ENCODE data around the gene OR51D1. TPM values are rescaled to one million over a fixed set of nuclear protein-coding genes. Genes with fewer than 3 reads are reported as not detected.

The OR51D1 gene, protein sequence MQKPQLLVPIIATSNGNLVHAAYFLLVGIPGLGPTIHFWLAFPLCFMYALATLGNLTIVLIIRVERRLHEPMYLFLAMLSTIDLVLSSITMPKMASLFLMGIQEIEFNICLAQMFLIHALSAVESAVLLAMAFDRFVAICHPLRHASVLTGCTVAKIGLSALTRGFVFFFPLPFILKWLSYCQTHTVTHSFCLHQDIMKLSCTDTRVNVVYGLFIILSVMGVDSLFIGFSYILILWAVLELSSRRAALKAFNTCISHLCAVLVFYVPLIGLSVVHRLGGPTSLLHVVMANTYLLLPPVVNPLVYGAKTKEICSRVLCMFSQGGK
- polyA plus RNA-seq = not detected

DNA sequence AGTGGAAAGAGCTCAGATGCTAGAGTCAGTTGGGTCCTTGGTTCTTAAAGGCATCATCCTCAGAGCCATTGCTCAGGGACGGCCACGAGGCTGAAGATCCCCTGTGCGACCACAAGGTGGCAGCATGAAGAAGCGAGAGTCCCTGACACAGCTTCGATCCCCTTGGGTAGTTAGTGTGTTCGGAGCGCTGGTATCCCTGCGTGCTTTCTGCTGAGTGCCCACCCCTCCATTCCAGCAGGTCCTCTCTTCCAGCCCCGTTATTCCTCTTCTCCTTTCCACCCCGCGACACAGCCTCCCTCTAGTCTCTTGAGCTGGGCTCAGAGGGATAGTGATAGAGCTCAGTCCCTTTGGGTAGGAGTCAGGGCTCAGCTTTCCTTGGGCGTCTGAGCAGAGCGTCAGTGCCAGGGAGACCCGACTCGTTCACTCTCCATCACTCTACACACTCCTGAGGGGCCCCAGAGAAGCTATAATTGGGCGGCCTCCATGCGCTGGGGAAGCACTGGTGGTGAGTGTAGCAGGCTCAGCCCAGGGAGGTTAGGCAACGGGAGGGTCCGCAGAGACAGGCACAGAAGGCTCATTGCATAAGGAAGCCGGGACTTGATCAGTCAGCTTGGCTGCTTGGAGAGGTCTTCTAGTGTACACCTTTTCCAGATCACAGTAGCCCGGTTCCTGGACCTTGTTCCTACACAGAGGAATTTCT lies at the start of gene OR51D1:
OR51D1 (plus strand) TSS at position 516 of the 700 bp plus-strand sequence. CDS start 2,314 bp downstream, outside the sequence.
- no peak within 1 kb of the TSS for H3K27ac ChIP-seq (ENCODE audit: low read depth, low read length)
- WGBS, 3 donors = 28 to 33% (median 32%) methylated on average over 21 of the region's 21 CpGs

DNA sequence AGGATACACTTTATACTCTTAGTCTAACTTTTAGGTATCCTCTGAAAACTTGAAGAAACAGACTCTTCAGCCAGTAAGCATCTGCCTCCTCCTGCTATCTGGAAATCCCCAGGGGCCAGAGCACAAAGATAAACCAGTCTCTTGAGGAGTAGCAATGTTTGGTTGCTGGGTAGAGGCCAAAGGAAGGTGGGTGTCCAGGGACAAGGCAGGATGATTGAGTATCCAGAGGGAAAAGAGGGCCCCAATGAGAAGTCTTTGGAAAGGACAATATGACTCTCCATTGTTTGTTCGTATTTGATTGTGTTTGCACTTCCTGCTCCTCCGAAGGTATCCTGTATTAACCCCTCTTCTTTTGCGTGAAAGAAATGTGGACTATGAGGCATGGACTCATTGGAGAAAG lies 48.3 kb upstream of the OR51D1 start:
- H3K27ac ChIP-seq (ENCODE audit: low read depth, low read length) = no peak overlapping the region
- WGBS, 3 donors = 43 to 69% (median 68%) methylated on average over 3 of the region's 3 CpGs

DNA sequence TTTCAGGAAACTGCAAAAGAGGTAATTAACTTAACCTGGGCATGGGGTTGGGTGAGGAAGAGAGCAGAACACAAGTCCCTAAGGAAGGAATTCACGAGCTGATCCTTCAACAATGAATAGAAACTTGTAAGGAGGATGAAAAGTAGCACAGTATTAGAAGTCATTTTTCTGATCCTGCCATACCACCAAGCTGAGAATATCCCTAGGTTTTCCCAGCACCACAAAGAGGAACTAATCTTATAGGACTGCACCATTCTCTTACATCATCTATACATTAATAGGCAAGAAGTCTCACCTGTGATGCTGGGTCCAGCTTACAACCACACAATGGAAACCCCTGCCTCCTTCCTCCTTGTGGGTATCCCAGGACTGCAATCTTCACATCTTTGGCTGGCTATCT lies 43.5 kb upstream of the OR51D1 start, which contains the start of gene OR52I1:
OR52I1 (plus strand) TSS at position 301 of the 400 bp plus-strand sequence; CDS start at position 301, 0 bp downstream.
- WGBS, 3 donors = 81 to 96% (median 88%) methylated on average over 1 of the region's 1 CpG
- H3K27ac ChIP-seq (ENCODE audit: low read depth, low read length) = no peak within 1 kb of the TSS

DNA sequence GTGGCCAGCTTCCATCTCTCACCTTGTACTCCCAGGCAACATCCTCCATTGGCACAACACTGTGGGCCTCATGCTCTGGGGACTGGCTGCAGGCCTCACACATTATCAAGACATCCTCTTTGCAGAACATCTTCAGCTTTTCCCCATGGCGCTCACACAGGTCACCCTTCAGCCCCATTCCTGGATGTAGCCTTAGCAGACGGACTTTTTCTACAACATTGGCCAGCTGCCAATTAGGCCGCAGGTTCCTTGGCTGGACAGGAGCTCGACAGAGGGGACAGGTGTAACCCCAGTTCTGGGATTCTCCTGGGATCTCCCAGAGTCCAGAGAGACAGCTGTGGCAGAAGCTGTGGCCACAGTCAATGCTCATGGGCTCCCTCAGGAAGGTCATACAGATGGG lies 32.2 kb upstream of the OR51D1 start:
- WGBS, 3 donors = 89 to 94% (median 90%) methylated on average over 4 of the region's 4 CpGs
- H3K27ac ChIP-seq (ENCODE audit: low read depth, low read length) = no peak overlapping the region

DNA sequence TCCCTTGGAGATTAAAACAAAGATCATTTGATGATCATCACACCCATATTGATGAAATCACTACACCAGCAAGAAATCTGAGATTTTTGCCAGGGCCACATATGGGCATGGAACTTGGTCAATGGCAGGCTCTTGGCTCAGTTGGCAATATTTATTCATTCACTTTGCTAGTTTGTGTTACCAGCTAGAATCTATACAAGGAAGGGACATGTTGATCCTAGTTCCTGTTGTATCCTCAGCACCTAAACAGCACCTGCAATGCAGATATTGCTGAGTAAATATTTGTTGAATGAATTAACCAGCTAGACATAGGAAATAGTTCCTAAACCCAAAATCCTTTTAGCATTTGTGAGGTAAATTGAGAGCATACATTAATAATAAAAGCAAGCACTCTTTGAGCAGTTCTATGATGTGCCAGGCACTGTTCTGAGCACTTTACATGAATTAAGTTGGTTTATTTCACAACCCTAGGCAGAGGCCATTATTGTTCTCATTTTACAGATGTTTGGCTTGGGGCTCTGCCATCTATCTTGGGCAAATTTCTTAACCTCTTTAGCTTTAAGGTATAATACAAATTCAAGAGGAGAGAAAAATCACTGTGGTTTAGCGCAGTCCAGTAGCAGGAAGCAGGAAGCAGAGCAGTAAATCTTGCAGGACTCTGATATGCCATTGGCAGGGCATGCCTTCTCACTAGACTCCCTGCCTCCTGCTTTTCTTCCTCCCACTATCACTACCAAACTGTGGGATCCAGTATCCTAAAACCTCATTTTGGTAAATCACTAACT lies 30.9 kb upstream of the OR51D1 start:
- 33 to 35% (median 33%) methylated on average over 1 of the region's 1 CpG for WGBS, 3 donors
- H3K27ac ChIP-seq (ENCODE audit: low read depth, low read length) = no peak overlapping the region

DNA sequence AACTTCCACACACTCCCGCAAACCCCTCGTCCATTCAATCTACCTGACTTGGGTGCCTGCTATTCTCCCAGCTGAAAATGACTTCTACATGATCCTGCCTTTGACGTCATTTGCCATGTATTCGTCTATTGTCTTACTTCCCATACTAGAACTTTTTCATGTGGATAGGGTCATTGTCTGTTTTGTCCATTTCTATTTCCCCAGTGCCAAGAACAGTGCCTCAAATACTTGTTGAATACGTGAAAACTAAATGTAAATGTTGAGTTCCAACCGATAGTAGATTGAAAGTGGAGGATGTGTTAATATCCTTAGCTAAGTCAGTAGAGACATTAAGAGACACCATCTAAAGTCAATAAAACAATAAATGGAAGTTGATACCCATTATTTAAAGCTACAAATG lies 30.2 kb upstream of the OR51D1 start:
- 27 to 31% (median 29%) methylated on average over 6 of the region's 6 CpGs for WGBS, 3 donors
- H3K27ac ChIP-seq (ENCODE audit: low read depth, low read length) = no peak overlapping the region

DNA sequence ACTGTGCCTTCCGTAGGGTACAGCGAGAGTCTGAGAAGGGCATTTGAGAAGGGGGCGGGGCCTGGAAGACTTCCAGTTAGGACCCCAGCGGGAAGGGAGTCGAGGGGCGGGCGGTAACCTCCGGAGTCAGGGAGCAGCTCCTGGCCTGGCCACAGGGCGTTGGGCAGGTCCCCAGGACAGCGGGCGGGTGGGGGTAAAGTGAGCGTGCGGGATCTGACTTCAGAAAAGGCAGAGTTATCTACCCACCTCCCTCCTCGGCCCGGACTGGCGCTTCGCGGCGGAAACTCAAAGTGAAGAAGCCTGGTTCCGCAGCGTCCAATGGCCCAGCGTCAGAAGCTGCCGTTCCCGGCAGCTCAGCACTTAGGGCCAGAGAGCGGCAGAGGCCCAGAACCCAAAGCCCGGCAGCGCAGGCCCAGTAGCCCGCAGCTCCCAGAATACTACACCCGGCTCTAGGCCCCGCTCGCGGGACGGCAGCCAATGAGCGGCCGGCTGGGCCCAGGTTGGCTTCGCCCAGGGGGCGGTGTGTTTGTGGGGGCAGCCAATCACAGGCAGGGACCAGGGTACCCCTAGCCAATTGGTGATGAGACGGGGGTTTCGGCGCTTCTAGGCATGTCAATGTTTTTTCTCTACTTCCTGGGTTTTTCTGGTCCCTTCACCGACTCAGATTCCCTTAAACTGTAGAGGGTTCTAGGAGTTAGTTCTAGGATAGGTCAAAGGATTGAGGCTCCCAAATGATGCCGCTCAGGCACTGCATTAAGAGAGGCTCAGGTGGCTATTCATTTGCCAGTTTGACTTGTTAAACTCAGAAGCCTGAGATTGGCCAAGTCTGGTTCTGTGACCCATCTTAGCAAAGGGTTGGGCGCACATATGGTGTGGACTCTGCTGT lies 29.3 kb upstream of the OR51D1 start, which contains the start of gene TRIM68:
TRIM68 (minus strand) TSS at position 451 of the 886 bp plus-strand sequence. CDS start 2,727 bp downstream, outside the sequence.
- 4 to 5% (median 4%) methylated on average over 41 to 43 of the region's 43 CpGs for WGBS, 3 donors
- H3K27ac ChIP-seq (ENCODE audit: low read depth, low read length) = peak within 1 kb of the TSS; percentile 61

DNA sequence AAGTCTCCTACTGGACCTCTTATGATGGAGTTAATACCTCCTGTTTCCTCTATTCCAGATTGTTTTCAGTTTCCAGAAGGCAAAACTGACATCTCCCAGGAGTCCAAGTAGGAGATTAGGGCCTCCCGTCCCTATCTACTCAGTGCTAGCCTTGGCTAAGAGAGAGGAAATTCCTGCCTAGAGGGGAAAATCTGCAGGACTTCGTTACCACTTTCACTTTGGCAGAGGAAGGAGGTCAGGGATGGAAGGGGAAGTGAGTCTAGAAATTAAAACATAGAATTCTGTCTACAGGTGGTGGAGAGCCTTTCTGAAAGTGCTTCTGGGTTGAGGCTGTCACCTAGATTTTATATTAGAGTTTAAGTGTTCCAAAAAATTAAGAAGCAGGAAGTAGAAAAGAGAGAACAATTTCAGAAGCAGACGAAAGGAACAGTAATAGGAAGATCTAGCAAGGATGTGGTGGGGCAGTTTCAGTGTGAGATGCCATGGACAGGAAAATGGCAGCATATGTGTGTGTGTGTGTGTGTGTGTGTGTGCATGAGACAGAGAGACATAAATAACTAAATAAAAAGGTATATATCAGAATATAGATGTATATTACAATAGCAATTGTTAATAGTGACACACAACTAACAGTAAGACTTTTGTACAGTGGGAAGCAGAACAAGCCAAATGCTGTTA lies 26.9 kb upstream of the OR51D1 start:
- H3K27ac ChIP-seq (ENCODE audit: low read depth, low read length) = no peak overlapping the region
- WGBS, 3 donors = 8 to 36% (median 15%) methylated on average over 3 of the region's 3 CpGs

DNA sequence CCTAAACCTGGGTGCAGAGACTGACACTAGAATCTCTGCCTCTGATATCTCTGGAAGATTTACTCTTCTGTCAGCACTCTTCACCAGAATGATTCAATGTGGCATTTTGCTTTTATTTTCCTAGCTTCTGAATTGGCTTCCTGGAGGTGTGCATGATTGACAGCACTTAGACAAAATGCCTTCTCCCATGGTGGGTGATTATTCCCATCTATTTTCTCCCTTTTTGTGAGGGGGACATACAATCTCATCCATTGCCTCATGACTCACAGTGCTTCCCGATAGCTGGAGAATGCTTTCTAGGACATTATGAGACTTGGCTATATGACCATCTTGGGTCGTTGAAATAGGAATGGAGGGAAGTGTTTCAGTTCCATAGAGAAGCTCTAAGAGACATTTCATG lies 25.3 kb upstream of the OR51D1 start:
- 90 to 97% (median 92%) methylated on average over 2 of the region's 2 CpGs for WGBS, 3 donors
- H3K27ac ChIP-seq (ENCODE audit: low read depth, low read length) = no peak overlapping the region

DNA sequence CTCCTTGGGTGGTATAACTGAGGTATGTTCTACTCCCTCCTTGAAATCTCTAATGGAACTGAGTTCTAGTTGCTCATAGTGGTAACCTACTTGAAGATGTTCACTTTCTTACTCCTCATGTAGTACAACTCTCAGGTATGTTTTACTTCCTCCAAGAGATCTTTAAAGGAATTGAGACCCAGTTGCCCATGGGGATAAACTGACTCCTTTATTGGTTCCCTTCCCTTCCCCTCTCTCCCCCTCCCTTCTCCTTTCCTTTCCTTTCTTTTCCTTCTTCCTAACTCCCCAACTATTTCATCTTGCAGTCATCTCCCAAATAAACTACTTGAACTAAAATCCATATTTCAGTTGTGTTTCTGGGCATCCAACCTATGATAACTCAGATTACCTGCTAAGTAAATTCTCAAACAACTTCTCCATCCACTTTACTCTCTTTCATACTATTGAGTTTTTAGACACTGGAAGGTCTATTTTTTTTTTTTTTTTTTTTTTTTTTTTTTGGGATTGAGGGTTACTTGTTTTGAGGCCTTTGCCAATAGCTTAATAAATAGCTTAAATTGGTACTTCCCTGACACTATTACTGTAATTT lies 21.3 kb upstream of the OR51D1 start:
- no peak overlapping the region for H3K27ac ChIP-seq (ENCODE audit: low read depth, low read length)

DNA sequence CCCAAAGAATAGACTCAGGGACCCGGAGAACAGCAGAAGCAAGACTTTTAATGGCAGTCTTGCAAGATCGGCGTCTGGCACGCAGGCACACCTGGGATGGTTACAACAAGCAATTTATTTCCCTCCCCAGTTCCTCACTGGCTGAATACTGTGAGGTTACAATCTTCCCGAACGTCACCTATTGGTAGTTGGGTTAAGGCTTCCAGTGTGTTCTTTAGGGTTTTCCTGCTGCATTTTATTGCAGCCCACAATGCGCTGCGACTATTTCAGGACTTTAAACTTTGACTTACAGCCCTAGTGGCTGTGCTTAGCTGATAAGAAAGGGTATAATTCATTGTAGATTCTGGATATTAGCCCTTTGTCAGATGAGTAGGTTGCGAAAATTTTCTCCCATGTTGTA lies 17.8 kb upstream of the OR51D1 start:
- 72 to 80% (median 74%) methylated on average over 9 of the region's 9 CpGs for WGBS, 3 donors
- H3K27ac ChIP-seq (ENCODE audit: low read depth, low read length) = no peak overlapping the region

DNA sequence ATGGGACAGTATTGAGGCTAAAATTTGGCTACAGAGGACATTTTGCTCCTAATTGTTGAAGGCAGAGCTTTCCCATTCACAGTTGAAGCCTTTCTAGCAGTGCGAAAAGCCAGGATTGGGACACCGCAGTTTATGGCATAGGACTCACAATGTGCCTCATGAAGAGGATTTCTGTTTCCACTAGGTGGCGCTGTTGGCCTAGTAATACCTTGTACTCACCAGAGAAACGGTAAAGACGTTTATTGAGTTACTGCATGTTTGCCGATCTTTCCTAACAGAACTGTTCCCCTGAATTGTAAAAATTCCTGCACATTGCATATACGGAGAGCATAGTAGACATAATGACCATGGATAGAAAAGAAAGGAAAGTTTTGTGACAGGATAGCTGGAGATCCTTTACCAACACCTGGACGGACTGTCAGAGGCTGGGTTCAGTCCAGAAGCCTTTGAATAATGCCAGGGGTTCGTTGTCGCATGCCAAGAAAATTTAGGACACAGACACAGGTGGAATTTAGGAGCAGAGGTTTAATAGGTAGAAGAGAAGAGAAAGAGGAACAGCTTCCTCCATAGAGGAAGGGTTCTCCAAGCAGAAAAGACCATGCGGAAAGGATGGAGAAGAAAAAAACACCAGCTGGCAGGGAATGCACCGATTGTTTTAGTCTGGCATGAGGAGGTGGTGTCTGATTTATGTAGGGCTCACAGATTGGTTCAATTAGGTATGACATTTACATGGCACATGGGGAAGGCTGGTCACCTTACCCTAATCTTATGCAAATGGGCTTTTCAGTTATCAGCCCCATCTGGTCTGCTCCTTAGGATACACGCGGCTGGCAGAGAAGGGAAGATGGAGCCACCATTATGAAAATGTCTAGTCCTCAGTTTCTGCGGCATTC lies 10.8 kb upstream of the OR51D1 start:
- no peak overlapping the region for H3K27ac ChIP-seq (ENCODE audit: low read depth, low read length)

DNA sequence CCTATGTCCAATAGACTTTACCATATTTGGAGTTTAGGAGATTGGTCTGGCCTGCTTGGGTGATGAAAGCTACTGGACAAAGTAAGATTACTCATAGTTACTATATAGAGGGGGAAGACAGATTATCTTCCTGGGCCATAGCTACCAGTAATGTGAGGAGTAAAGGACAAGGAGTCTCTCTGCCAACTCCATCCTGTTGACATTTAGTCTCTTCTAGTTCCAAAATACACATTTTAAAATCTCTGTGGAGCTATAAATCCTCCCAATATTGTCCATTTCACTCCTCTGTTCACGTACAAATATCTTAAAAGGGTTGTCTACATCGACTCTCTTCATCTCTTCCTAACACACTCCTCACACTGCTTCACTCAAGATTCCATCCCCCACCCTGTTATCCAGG lies 1.1 kb upstream of the OR51D1 start:
- WGBS, 3 donors = 63 to 71% (median 65%) methylated on average over 2 of the region's 2 CpGs

More for the DNA sequence above, 10.8 kb upstream of the OR51D1 start:
- 40 to 48% (median 43%) methylated on average over 15 of the region's 15 CpGs for WGBS, 3 donors

DNA sequence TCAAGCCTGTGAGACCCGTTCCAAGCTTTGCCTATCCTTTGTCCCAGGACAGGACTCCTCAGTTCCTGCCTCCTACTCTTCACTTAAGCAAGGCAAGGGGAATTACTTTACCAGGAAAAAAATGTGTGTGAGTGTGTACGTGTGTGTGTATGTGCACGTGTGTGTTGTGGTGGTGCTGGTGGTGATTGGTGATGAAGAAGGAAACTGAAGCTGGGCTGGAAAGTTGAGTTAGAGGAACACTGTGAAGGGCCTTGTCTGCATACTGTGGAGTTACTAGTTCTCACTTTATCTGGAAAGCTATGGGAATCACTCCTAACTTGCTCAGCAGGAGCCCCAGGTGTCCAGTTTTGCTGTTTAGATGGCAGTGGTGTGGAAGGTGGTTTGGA lies 378 bp downstream of the OR51D1 start:
- H3K27ac ChIP-seq (ENCODE audit: low read depth, low read length) = no peak overlapping the region
- WGBS, 3 donors = 74 to 86% (median 80%) methylated on average over 3 of the region's 3 CpGs

More for the DNA sequence above, 1.1 kb upstream of the OR51D1 start:
- H3K27ac ChIP-seq (ENCODE audit: low read depth, low read length) = no peak overlapping the region

DNA sequence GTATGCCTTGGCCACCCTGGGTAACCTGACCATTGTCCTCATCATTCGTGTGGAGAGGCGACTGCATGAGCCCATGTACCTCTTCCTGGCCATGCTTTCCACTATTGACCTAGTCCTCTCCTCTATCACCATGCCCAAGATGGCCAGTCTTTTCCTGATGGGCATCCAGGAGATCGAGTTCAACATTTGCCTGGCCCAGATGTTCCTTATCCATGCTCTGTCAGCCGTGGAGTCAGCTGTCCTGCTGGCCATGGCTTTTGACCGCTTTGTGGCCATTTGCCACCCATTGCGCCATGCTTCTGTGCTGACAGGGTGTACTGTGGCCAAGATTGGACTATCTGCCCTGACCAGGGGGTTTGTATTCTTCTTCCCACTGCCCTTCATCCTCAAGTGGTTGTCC lies 2.7 kb downstream of the OR51D1 start:
- WGBS, 3 donors = 83 to 95% (median 89%) methylated on average over 6 of the region's 6 CpGs
- H3K27ac ChIP-seq (ENCODE audit: low read depth, low read length) = no peak overlapping the region

DNA sequence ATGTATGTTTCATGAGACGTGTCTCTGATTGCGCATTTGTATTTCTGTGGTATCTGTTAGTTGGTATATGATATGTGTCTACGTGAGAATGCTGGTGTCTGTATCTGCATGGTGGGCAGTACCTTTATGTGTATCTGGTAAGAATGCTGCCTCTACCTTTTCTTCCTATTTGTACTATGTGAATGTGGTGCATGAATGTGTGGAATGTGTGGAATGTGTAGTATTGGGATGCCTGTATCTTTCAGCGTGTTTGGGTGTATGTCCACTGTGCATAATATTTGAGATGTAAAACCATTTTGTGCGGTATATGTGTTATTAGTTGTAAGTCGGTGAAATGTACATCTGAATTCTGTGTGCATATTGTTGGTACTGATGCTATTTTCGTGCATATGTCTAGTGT lies 4.2 kb downstream of the OR51D1 start:
- H3K27ac ChIP-seq (ENCODE audit: low read depth, low read length) = no peak overlapping the region
- WGBS, 3 donors = 80 to 88% (median 84%) methylated on average over 7 of the region's 7 CpGs

Data from adipose tissue (tissue), 3 donors.